ENCODE measurements around the gene MAGI1. TPM values are rescaled to one million over a fixed set of nuclear protein-coding genes. Genes with fewer than 3 reads are reported as not detected.

The MAGI1 gene
- total RNA-seq (2014; rRNA removed; shearing (Covaris generic)) = 0.77 and 3.6 TPM in 2 replicates
- polyA plus RNA-seq (2015; cell fraction: cytosol; rRNA removed) = 2.3 and 3.2 TPM in 2 replicates
- polyA plus RNA-seq (2015; cell fraction: nucleus; rRNA removed) = 5.0 and 5.2 TPM in 2 replicates

- DNase-seq (ENCODE audit: low read depth, low spot score) = peak; percentile 89
- in situ Hi-C loops (cut with HindIII; ENCODE audit: low pct_unique_long_range_greater_than_20kb, low sequenced_read_pairs) = no loop called here
Observed at GRCh38 chr3:66038726-66039589, at the start of gene MAGI1. TSS of gene MAGI1 (minus strand) at chr3:66038918. CDS start at chr3:66038308, 610 bp downstream.

- no peak for DNase-seq (ENCODE audit: low read depth, low spot score)
- in situ Hi-C loops (cut with HindIII; ENCODE audit: low pct_unique_long_range_greater_than_20kb, low sequenced_read_pairs) = no loop called here
Observed at GRCh38 chr3:66083784-66084213, 45.1 kb upstream of the MAGI1 start.

DNA sequence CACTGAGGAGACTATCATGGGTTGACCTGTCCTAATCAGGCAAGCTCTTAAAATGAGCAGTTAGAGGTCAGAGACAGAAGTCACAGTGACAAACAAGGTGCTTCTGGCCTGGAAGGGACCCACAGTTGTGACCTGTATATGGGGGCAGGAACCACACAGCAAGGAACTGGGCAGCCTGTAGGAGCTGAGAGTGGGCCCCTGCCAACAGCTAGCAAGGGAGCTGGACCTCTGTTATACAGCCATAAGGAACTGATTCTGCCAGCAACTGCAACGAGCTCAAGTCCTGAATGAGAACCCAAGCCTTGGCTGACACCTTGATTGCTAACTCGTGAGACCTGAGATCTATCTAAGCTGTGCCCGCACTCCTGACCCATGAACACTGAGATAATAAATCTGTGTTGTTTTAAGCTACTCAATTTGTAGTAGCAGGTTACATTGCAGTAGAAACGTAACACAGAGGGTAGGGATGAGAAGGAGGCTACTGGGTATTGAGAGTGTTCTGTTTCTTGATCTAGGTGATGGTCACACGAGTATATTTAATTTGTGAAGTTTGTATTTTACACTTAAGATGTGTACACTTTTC, 44.5 kb upstream of the MAGI1 start:
- in situ Hi-C loops (cut with HindIII; ENCODE audit: low pct_unique_long_range_greater_than_20kb, low sequenced_read_pairs) = no loop called here
- DNase-seq (ENCODE audit: low read depth, low spot score) = no peak

GRCh38 chr3:66082679-66083078, 44.0 kb upstream of the MAGI1 start:
- DNase-seq (ENCODE audit: low read depth, low spot score) = no peak
- in situ Hi-C loops (cut with HindIII; ENCODE audit: low pct_unique_long_range_greater_than_20kb, low sequenced_read_pairs) = no loop called here

DNA sequence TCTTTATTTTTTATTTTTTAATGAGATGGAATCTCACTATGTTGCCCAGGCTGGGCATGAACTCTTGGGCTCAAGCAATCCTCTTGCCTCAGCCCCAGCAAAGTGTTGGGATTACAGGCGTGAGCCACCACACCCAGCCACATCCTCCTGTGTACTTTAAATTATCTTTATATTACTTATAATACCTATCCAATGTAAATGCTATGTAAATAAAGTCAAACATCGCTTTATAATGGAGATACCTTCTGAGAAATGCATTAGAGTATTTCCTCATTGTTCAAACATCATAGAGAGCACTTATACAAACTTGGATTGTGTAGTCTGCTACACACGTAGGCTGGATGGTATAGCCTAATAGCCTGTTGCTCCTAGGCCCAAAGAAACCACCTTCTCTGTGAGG, 41.4 kb upstream of the MAGI1 start:
- DNase-seq (ENCODE audit: low read depth, low spot score) = no peak
- in situ Hi-C loops (cut with HindIII; ENCODE audit: low pct_unique_long_range_greater_than_20kb, low sequenced_read_pairs) = no loop called here

- DNase-seq (ENCODE audit: low read depth, low spot score) = no peak
- in situ Hi-C loops (cut with HindIII; ENCODE audit: low pct_unique_long_range_greater_than_20kb, low sequenced_read_pairs) = no loop called here
Observed at GRCh38 chr3:66077973-66078372, 39.3 kb upstream of the MAGI1 start.

GRCh38 chr3:66076861-66077470, 38.2 kb upstream of the MAGI1 start:
- in situ Hi-C loops (cut with HindIII; ENCODE audit: low pct_unique_long_range_greater_than_20kb, low sequenced_read_pairs) = no loop called here
- DNase-seq (ENCODE audit: low read depth, low spot score) = no peak

GRCh38 chr3:66075281-66075680, 36.6 kb upstream of the MAGI1 start:
- in situ Hi-C loops (cut with HindIII; ENCODE audit: low pct_unique_long_range_greater_than_20kb, low sequenced_read_pairs) = no loop called here
- DNase-seq (ENCODE audit: low read depth, low spot score) = no peak

- DNase-seq (ENCODE audit: low read depth, low spot score) = no peak
- in situ Hi-C loops (cut with HindIII; ENCODE audit: low pct_unique_long_range_greater_than_20kb, low sequenced_read_pairs) = no loop called here
Observed at GRCh38 chr3:66073464-66074141, 34.9 kb upstream of the MAGI1 start.

- in situ Hi-C loops (cut with HindIII; ENCODE audit: low pct_unique_long_range_greater_than_20kb, low sequenced_read_pairs) = no loop called here
- DNase-seq (ENCODE audit: low read depth, low spot score) = no peak
Observed at GRCh38 chr3:66068255-66068654, 29.5 kb upstream of the MAGI1 start.

GRCh38 chr3:66066963-66067617, 28.4 kb upstream of the MAGI1 start:
- no peak for DNase-seq (ENCODE audit: low read depth, low spot score)

DNA sequence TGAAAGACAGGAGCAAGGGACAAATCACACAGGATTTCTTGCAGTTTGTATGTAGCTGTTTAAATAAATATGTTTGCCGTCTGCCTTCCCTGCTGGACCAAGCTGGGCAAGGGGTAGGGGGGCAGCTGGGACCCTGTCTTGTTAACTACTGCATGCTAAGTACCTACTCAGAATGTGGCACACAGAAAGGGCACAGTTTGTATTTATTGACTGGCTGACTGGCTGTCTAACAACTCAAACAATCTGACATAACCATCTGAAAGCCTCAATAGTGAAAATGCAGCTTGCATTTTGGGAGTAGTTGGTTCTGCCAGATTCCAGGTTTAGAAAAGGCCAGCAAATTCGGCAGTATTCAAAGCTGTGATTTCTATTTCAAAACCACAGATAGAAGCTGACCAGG, 16.6 kb upstream of the MAGI1 start:
- in situ Hi-C loops (cut with HindIII; ENCODE audit: low pct_unique_long_range_greater_than_20kb, low sequenced_read_pairs) = no loop called here
- DNase-seq (ENCODE audit: low read depth, low spot score) = no peak

More at GRCh38 chr3:66066963-66067617, 28.4 kb upstream of the MAGI1 start:
- in situ Hi-C loops (cut with HindIII; ENCODE audit: low pct_unique_long_range_greater_than_20kb, low sequenced_read_pairs) = no loop called here

GRCh38 chr3:66053550-66054094, 14.9 kb upstream of the MAGI1 start:
- DNase-seq (ENCODE audit: low read depth, low spot score) = no peak
- in situ Hi-C loops (cut with HindIII; ENCODE audit: low pct_unique_long_range_greater_than_20kb, low sequenced_read_pairs) = no loop called here

DNA sequence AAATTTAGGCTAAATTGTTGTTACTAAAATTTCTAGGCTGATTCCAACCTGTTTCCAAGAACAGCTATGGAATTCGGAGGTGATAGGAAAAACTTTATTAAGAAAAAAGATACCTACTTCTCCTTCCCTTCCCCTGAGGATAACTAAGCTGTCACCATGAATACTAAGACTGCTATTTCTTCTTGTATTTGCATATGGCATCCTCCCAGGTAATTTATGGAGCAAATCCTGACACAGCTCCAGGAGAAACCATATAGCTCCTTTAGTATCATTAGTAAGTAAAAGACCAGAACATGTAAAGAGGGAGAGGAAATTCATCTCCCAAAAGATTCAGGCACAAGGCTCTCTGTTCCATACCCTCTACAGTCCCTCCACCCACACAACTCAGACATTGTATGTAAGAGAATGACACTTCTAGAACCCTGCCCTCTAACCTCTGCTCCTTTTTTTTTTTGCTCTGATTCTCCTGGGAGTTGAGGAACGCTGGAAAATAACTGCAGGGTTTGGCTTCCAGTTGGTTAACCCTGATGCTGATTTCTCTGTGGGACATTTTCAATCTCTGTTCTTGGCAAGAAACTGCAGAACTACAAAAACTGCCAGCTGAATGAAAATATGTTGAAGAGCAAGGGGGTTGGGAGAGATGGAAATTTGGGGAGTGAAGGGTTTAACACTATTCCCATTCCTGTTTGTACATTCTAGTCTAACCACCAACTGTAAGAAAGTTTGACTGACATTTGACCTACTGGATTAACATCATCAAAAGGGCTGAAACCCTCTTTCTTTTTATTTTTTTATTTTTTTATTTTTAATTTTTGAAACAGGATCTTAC, 14.2 kb upstream of the MAGI1 start:
- in situ Hi-C loops (cut with HindIII; ENCODE audit: low pct_unique_long_range_greater_than_20kb, low sequenced_read_pairs) = no loop called here
- no peak for DNase-seq (ENCODE audit: low read depth, low spot score)

DNA sequence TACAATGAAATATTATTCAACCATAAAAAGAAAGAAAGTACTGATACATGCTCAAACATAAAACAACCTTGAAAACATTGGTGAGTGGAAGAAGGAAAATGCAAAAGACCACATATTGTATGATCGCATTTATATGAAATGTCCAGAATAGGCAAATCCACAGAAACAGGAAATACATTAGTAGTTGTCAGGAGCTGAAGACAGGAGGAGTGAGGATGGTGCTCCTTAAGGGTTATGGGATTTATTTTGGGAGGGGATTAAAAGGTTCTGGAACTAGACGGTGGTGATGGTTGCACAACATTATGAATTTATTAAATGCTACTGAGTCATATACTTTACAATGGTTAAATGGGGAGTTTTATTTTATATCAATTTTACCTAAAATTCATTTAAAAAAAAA, 12.1 kb upstream of the MAGI1 start:
- in situ Hi-C loops (cut with HindIII; ENCODE audit: low pct_unique_long_range_greater_than_20kb, low sequenced_read_pairs) = no loop called here
- DNase-seq (ENCODE audit: low read depth, low spot score) = no peak

- in situ Hi-C loops (cut with HindIII; ENCODE audit: low pct_unique_long_range_greater_than_20kb, low sequenced_read_pairs) = no loop called here
- no peak for DNase-seq (ENCODE audit: low read depth, low spot score)
Observed at GRCh38 chr3:66048051-66048395, 9.3 kb upstream of the MAGI1 start.
